SK-N-SH treated with all-trans-retinoic acid at 6 μM for 48 hours (cell line): ENCODE results near the gene ITGB2.
A peak's percentile ranks its signal among the peaks of the same experiment; 100 is the strongest.

Source experiments
- ATAC-seq: fragments of 200-7000 bp; cut with Tn5 transposase; 3 replicates; pipeline ENCODE4 v1.9.1; 2020; ENCODE audit warnings: mild to moderate bottlenecking, moderate library complexity
- ARNTL ChIP-seq: fragments of 450-650 bp; formaldehyde crosslinking; IDR thresholded peaks from 2 replicates; pipeline ENCODE4 v1.5.0; 2020; ENCODE audit warnings: low read depth, mild to moderate bottlenecking, moderate library complexity, borderline replicate concordance
- BACH2 ChIP-seq: fragments of 250-450 bp; sonication (Bioruptor Pico); IDR thresholded peaks from 2 replicates; pipeline ENCODE4 v1.9.0; 2021; ENCODE audit warnings: mild to moderate bottlenecking, borderline replicate concordance
- CSDC2 ChIP-seq: fragments of 250-450 bp; sonication (Bioruptor Pico); IDR thresholded peaks from 2 replicates; pipeline ENCODE4 v1.5.0; 2020; ENCODE audit warnings: mild to moderate bottlenecking, moderate library complexity
- ESRRG ChIP-seq: fragments of 250-450 bp; sonication (Bioruptor Pico); IDR thresholded peaks from 2 replicates; pipeline ENCODE4 v1.6.1; 2021; ENCODE audit warnings: mild to moderate bottlenecking
- GLIS3 ChIP-seq: fragments of 250-450 bp; sonication (Bioruptor Pico); IDR thresholded peaks from 2 replicates; pipeline ENCODE4 v1.5.0; 2020; ENCODE audit warnings: mild to moderate bottlenecking, moderate library complexity
- ISL1 ChIP-seq: fragments of 250-450 bp; sonication (Bioruptor Pico); IDR thresholded peaks from 2 replicates; pipeline ENCODE4 v2.1.2; 2022; ENCODE audit warnings: mild to moderate bottlenecking, moderate library complexity
- OSR1 ChIP-seq: fragments of 250-450 bp; sonication (Bioruptor Pico); IDR thresholded peaks from 2 replicates; pipeline ENCODE4 v1.8.0; 2022; ENCODE audit warnings: moderate library complexity, mild to moderate bottlenecking, inconsistent platforms
- PPARA ChIP-seq: fragments of 250-450 bp; sonication (Bioruptor Pico); IDR thresholded peaks from 2 replicates; pipeline ENCODE4 v1.5.0; 2020; ENCODE audit warnings: mild to moderate bottlenecking, borderline replicate concordance
- RARB ChIP-seq: fragments of 250-450 bp; sonication (Bioruptor Pico); IDR thresholded peaks from 2 replicates; pipeline ENCODE4 v1.8.0; 2021; ENCODE audit warnings: mild to moderate bottlenecking, moderate library complexity
- SNAI2 ChIP-seq: fragments of 250-450 bp; sonication (Bioruptor Pico); IDR thresholded peaks from 2 replicates; pipeline ENCODE4 v1.5.0; 2020; ENCODE audit warnings: mild to moderate bottlenecking, moderate library complexity
- TOX ChIP-seq: fragments of 250-450 bp; sonication (Bioruptor Pico); IDR thresholded peaks from 2 replicates; pipeline ENCODE4 v1.8.0; 2021; ENCODE audit warnings: mild to moderate bottlenecking, moderate library complexity, borderline replicate concordance
- ZC3H10 ChIP-seq: fragments of 250-450 bp; sonication (Bioruptor Pico); IDR thresholded peaks from 2 replicates; pipeline ENCODE4 v1.5.1; 2021; ENCODE audit warnings: mild to moderate bottlenecking, moderate library complexity
- ZFP3 ChIP-seq: fragments of 250-450 bp; sonication (Bioruptor Pico); IDR thresholded peaks from 2 replicates; pipeline ENCODE4 v1.5.0; 2020; ENCODE audit warnings: mild to moderate bottlenecking, moderate library complexity
- ZNF565 ChIP-seq: fragments of 450-650 bp; formaldehyde crosslinking; conservative IDR thresholded peaks from 2 replicates; pipeline ENCODE4 v1.5.0; 2020; ENCODE audit warnings: low read depth, mild to moderate bottlenecking, moderate library complexity
- ZNF70 ChIP-seq: fragments of 450-650 bp; formaldehyde crosslinking; IDR thresholded peaks from 2 replicates; pipeline ENCODE4 v1.5.0; 2020; ENCODE audit warnings: mild to moderate bottlenecking, moderate library complexity
- ZNF8 ChIP-seq: fragments of 450-650 bp; formaldehyde crosslinking; IDR thresholded peaks from 2 replicates; pipeline ENCODE4 v1.5.0; 2020; ENCODE audit warnings: mild to moderate bottlenecking, moderate library complexity
- TF ChIP-seq, protein P1 (sequence below): fragments of 250-450 bp; sonication (Bioruptor Pico); IDR thresholded peaks from 2 replicates; pipeline ENCODE4 v1.5.0; 2020; ENCODE audit warnings: mild to moderate bottlenecking, moderate library complexity
- TF ChIP-seq, protein P2 (sequence below): fragments of 250-450 bp; sonication (Bioruptor Pico); IDR thresholded peaks from 2 replicates; pipeline ENCODE4 v1.5.1; 2021; ENCODE audit warnings: mild to moderate bottlenecking, moderate library complexity
- TF ChIP-seq, protein P3 (sequence below): fragments of 250-450 bp; sonication (Bioruptor Pico); IDR thresholded peaks from 2 replicates; pipeline ENCODE4 v1.8.0; 2020; ENCODE audit warnings: mild to moderate bottlenecking, moderate library complexity, borderline replicate concordance
- TF ChIP-seq, protein P4 (sequence below): fragments of 250-450 bp; sonication (Bioruptor Pico); IDR thresholded peaks from 2 replicates; pipeline ENCODE4 v1.5.1; 2020; ENCODE audit warnings: low read depth, mild to moderate bottlenecking, moderate library complexity

ITGB2 gene

DNA sequence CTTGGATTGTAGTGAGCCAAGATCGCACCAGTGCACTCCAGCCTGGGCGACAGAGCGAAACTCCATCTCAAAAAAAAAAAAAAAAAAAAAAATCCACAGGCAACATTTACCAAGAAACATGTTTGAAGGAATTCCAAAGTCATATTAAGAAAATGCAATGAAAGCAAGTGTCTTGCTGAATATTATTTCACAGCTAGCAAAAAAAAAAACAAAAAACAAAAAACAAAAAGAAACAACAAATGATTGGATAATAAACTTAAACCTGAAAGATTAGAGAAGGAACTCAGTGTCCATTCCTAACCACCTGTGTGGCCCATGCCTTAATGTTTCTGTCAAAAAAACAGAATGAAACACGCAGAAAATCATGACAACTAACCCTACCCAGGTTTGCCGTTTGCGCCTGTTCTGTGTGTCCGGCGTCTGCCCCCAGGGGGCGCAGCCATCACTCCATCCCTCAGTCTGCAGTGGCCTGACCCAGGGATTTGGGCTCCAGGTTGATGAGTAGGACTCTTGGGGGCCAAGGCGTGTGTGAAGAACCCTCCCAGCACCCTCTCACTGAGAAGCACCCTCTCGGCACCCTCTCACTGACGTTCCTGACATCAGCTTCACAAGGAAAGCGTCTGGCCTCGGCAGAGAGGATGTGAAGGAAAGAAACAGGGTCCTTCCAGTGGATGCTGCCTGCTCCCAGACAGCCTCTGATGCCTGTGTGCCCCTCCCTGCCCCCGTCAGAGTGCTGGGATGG is 28.0 kb downstream of the ITGB2 start:
- peak; percentile 92 for ATAC-seq

DNA sequence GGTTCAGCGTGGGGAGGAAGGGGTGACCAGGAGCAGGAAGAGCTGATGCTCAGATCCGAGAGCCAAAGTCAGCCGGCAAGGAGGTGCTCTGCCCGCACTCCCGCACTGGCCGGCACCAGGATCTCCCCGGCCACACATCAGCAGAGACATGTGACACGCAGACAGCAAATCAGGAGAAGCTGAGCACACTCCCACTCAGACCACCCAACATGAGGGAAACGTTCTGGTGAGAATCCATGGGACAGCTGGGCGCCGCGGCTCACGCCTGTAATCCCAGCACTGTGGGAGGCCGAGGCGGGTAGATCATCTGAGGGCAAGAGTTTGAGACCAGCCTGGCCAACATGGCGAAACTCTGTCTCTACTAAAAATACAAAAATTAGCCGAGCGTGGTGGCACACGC is 28.6 kb downstream of the ITGB2 start:
- TF ChIP-seq, protein P1, sequence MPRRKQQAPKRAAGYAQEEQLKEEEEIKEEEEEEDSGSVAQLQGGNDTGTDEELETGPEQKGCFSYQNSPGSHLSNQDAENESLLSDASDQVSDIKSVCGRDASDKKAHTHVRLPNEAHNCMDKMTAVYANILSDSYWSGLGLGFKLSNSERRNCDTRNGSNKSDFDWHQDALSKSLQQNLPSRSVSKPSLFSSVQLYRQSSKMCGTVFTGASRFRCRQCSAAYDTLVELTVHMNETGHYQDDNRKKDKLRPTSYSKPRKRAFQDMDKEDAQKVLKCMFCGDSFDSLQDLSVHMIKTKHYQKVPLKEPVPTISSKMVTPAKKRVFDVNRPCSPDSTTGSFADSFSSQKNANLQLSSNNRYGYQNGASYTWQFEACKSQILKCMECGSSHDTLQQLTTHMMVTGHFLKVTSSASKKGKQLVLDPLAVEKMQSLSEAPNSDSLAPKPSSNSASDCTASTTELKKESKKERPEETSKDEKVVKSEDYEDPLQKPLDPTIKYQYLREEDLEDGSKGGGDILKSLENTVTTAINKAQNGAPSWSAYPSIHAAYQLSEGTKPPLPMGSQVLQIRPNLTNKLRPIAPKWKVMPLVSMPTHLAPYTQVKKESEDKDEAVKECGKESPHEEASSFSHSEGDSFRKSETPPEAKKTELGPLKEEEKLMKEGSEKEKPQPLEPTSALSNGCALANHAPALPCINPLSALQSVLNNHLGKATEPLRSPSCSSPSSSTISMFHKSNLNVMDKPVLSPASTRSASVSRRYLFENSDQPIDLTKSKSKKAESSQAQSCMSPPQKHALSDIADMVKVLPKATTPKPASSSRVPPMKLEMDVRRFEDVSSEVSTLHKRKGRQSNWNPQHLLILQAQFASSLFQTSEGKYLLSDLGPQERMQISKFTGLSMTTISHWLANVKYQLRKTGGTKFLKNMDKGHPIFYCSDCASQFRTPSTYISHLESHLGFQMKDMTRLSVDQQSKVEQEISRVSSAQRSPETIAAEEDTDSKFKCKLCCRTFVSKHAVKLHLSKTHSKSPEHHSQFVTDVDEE (CRISPR knock-in tag), result no peak
- TF ChIP-seq, protein P2, sequence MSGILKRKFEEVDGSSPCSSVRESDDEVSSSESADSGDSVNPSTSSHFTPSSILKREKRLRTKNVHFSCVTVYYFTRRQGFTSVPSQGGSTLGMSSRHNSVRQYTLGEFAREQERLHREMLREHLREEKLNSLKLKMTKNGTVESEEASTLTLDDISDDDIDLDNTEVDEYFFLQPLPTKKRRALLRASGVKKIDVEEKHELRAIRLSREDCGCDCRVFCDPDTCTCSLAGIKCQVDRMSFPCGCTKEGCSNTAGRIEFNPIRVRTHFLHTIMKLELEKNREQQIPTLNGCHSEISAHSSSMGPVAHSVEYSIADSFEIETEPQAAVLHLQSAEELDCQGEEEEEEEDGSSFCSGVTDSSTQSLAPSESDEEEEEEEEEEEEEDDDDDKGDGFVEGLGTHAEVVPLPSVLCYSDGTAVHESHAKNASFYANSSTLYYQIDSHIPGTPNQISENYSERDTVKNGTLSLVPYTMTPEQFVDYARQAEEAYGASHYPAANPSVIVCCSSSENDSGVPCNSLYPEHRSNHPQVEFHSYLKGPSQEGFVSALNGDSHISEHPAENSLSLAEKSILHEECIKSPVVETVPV (CRISPR knock-in tag), result no peak
- no peak for TF ChIP-seq SNAI2
- TF ChIP-seq ARNTL, result no peak
- TF ChIP-seq ZNF8 (CRISPR knock-in tag), result no peak
- no peak for TF ChIP-seq BACH2
- no peak for TF ChIP-seq ZNF70 (CRISPR knock-in tag)
- TF ChIP-seq PPARA (CRISPR knock-in tag), result no peak
- no peak for TF ChIP-seq GLIS3 (CRISPR knock-in tag)
- no peak for TF ChIP-seq TOX (CRISPR knock-in tag)
- TF ChIP-seq, protein P3, sequence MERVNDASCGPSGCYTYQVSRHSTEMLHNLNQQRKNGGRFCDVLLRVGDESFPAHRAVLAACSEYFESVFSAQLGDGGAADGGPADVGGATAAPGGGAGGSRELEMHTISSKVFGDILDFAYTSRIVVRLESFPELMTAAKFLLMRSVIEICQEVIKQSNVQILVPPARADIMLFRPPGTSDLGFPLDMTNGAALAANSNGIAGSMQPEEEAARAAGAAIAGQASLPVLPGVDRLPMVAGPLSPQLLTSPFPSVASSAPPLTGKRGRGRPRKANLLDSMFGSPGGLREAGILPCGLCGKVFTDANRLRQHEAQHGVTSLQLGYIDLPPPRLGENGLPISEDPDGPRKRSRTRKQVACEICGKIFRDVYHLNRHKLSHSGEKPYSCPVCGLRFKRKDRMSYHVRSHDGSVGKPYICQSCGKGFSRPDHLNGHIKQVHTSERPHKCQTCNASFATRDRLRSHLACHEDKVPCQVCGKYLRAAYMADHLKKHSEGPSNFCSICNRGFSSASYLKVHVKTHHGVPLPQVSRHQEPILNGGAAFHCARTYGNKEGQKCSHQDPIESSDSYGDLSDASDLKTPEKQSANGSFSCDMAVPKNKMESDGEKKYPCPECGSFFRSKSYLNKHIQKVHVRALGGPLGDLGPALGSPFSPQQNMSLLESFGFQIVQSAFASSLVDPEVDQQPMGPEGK, result no peak
- TF ChIP-seq RARB (CRISPR knock-in tag), result no peak
- no peak for TF ChIP-seq ZFP3
- TF ChIP-seq ZC3H10 (CRISPR knock-in tag), result no peak
- no peak for TF ChIP-seq ISL1 (CRISPR knock-in tag)

More for the DNA sequence above, 28.0 kb downstream of the ITGB2 start:
- TF ChIP-seq, protein P2 (CRISPR knock-in tag), result no peak
- no peak for TF ChIP-seq ARNTL
- TF ChIP-seq ZNF70 (CRISPR knock-in tag), result no peak
- TF ChIP-seq ZNF8 (CRISPR knock-in tag), result no peak
- TF ChIP-seq ESRRG (CRISPR knock-in tag), result no peak
- TF ChIP-seq, protein P1 (CRISPR knock-in tag), result no peak
- TF ChIP-seq, protein P4, sequence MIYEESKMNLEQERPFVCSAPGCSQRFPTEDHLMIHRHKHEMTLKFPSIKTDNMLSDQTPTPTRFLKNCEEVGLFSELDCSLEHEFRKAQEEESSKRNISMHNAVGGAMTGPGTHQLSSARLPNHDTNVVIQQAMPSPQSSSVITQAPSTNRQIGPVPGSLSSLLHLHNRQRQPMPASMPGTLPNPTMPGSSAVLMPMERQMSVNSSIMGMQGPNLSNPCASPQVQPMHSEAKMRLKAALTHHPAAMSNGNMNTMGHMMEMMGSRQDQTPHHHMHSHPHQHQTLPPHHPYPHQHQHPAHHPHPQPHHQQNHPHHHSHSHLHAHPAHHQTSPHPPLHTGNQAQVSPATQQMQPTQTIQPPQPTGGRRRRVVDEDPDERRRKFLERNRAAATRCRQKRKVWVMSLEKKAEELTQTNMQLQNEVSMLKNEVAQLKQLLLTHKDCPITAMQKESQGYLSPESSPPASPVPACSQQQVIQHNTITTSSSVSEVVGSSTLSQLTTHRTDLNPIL (CRISPR knock-in tag), result no peak
- no peak for TF ChIP-seq ZNF565
- no peak for TF ChIP-seq ISL1 (CRISPR knock-in tag)
- no peak for TF ChIP-seq CSDC2 (CRISPR knock-in tag)
- no peak for TF ChIP-seq TOX (CRISPR knock-in tag)
- TF ChIP-seq GLIS3 (CRISPR knock-in tag), result no peak
- no peak for TF ChIP-seq ZC3H10 (CRISPR knock-in tag)
- no peak for TF ChIP-seq OSR1 (CRISPR knock-in tag)

More for the DNA sequence above, 28.6 kb downstream of the ITGB2 start:
- no peak for ATAC-seq
